GM19099 (cell line): ENCODE data around the gene MPZL2.

Experiments used
- POLR2A ChIP-seq: IDR thresholded peaks from 3 replicates; pipeline ENCODE4 v1.6.1; 2011; ENCODE audit warnings: low read depth; ENCODE audit not compliant: insufficient read length; ENCODE audit errors: extremely low read depth

Gene MPZL2

DNA sequence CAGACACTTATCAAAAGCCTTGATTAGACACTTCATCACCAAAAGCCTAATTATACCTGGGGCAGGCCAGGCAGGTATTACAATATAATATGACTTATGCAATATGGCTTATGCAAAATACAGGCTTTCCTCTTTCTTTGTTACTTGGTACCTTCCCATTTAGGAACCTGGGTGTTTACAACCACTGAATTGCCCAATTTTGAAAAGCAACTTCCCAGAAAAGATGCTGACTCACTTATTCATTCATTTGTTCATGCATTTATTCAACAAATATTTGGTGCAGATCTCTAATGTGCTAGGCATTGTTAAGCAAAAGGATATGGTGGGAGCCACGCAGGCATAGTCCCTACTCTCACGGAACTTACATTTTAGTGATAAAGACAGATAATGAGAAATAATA, 25.7 kb downstream of the MPZL2 start:
- no peak for TF ChIP-seq POLR2A

DNA sequence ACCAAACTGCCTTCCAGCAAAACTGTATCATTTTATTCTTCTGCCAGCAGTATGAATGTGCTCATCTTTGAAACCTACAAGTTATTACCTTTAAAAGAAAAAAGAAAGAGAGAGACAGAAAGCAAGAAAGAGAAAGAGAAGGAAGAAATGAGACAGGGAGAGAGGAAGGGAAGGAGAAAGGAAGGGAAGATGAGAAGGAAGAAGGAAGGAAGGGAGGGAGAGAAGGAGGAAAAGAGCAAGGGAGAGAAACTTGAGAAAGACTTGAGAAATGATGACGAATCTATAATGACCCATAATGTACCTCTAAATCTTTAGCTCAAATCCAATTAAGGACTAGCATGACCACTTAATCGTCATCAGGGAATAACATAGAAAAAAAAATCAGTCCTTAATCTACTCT, 27.9 kb downstream of the MPZL2 start:
- TF ChIP-seq POLR2A = no peak

DNA sequence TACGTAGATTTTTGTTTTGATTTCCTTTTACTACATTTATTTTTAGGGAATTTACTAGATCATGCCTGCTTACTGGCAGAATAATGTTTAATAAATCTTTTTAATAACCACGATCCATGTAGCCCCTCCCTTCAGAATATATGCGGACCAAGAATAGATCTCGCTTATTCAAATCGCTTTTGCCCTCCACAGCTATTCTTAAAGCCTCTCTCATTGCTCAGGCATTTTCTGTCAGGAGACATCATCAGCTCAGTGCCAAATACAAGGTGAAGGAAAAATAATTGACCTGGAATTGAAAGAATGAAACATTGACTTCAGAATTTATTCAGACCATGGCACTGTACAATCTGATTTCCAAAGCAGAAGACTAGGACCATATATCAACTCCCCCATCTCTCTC, 29.3 kb downstream of the MPZL2 start:
- TF ChIP-seq POLR2A = no peak

DNA sequence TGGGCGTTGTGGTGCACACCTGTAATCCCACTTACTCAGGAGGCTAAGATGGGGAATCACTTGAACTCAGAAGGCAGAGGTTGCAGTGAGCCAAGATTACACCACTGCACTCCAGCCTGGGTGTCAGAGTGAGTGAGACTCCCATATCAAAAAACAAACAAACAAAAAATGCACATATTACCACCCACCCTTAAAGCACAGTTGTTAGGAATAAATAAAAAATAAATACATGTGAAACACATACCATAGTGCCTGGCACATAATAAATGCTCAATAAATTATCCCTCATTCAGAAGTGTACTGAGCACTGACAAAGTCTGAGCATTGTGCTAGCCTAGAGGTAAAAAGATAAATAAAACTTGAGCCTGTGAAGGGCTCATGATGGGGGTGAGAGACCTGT, 30.2 kb downstream of the MPZL2 start:
- TF ChIP-seq POLR2A = no peak

DNA sequence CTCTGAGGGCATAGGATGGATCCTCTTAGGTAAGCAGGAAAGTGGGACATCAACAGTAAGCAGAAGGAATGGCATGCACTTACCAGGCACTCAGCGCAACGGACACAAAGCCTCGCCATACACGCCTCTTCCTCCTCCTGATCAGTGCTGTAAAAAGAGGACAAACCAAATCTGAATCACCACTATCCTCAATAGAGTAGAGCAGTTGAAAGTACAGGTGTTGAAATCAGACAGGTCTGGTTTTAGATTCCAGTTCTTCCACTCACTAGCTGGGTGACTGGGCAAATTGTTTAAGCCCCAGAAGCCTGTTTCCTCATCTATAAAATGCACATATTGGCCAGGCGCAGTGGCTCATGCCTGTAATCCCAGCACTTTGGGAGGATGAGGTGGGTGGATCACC, 30.7 kb downstream of the MPZL2 start:
- TF ChIP-seq POLR2A = no peak

DNA sequence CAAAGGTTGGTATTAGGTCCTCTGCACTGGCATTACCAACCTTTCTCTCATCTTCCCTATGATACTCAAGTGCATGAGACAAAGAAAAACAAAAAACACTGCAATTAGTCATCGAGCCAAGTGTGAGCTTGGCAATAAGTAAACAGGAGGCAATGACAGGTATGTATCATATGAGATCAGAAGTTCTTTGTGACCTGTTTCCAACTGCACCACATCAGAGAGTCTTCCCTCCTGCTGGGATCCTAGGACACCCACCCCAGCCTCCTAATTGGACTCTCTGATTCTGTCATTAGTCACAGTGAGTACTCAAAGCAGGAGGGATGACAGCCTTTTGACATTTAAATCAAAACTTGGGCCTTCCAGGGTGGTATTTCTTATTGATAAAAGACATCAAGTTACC, 31.4 kb downstream of the MPZL2 start:
- no peak for TF ChIP-seq POLR2A

DNA sequence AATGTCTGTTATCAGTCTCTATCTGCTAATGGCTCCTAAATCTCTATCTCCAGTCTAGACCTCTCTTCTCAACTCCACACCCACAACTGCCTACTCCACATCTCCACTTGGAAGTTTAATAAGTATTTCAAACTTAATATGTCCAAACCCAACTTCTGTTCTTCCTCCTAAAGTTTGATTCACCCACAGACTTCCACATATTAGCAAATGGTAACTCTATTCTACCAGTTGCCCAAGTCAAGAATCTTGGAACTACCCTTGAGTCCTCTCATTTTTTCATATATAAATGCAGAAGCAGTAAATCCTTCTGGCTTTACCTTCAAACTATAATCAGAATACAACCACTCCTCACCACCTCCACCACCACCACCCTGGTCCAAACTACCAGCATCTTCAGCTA, 32.6 kb downstream of the MPZL2 start:
- TF ChIP-seq POLR2A = no peak

DNA sequence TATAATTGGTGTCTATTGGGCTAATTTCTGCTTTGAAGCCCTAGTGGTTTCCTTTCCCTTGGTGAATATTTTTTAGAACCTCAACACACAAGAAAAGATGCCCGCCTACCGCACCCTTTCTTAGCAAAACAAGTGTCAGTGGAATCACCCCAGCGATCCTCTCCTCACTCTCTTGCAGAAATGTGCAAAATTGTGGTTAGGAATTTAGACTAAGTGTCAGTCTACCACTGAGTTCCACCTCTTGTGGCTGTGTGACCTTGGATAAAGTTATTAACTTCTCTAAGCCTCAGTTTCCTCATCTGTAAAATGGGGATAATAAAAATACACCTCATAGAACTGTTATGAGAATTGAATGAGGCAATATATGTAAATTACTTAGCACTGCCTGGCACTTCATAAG, 34.0 kb downstream of the MPZL2 start:
- TF ChIP-seq POLR2A = no peak

DNA sequence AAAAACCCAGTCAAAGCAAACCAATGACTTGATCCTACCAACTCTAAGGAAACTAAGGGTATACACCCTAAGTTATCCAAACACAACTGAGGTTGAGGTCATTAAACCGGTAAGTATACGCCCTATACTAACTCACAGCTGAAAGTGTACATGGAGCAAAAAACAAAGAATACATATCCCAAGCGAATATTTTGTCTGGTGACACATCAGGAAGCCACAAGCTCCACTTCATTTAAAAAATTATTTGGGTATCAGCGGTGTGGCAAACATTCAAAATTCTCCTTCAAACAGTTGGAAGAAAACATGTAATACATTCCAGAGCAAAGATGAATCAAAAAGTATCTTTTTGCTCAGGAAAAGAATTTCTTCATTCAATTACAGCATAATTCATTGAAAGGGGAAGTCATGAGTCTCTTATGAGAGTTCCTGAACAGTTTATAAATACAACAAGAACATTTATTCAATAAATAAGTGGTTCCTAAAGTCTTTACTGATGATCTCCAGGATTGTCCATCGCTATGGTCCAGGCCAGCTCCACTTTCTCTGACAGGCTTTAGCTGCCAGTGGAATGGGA, 34.7 kb downstream of the MPZL2 start:
- TF ChIP-seq POLR2A = no peak

DNA sequence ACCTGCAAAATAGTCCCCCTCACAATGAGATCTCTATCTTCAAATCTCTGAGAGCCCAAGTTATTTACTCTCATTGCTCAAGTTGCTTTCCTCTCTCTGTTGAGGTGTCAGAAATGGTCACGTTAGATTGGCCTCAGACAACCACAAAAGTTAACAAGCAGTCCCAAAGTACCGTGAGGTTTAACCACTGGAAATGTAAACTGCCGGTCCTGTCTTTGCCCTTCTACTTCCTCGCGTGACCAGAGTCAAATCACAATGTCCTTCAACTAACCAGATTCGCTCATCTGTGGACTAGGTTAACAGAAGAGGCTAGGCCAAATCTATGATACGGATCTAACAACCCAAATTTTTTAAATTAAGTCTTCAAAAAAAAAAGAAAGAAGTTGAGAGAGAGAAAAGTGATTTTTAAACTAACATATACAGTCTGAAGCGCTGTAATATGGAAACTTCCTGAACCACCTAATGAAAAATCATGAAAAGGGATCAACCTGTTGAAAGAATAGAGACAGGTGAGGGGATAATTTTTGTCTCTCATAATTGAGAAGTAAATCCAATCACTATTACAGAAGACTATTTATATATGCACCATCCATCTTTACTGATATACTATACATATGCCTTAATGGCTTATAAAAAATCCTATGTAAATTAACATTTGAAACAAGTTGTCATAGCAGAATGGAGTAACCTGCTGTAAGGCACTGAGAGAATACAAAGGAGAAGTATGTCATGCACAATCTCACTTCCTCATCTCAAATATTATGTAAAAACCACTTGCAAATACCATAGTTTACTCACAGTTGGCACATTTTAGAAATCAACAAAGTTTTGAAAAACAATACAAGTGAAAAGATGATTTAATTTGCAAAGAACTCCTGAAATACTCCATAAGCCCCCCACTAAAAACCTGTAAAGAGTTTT, 36.0 kb downstream of the MPZL2 start:
- no peak for TF ChIP-seq POLR2A

DNA sequence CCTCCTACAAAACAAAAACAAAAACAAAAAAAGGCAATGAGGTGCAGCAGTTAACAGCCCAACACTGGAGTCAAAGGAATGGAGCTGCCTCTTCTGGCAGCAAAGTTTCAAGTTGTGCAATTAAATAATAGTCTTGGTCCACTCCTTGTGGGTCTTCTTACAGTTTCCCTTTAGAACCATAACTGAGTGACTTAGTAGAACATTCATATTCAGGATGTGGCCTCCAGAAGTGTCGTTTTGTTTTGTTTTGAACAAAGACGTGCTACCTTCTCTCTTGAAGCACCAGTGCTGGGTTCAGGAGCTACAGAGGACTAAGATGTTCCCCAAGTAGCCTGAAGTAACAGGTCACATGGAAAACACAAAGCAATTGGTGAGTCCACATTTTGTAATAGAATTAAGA, 37.3 kb downstream of the MPZL2 start:
- no peak for TF ChIP-seq POLR2A

DNA sequence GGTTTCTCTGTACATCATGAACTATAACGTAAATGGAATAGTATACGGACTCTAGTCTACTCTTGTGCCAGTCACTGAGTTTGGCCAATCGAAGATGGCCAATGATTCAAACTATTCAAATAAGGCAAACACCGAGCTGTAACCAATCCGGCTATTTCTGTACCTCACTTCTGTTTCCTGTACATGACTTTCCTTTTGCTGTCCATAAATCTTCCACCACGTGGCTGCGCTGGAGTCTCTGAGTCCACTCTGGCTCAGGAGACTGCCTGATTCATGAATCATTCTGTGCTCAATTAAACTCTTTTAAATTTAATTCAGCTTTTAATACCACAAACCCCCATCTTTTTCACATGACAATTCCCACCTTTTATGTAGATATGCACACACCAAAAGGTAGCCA, 37.8 kb downstream of the MPZL2 start:
- TF ChIP-seq POLR2A = no peak

DNA sequence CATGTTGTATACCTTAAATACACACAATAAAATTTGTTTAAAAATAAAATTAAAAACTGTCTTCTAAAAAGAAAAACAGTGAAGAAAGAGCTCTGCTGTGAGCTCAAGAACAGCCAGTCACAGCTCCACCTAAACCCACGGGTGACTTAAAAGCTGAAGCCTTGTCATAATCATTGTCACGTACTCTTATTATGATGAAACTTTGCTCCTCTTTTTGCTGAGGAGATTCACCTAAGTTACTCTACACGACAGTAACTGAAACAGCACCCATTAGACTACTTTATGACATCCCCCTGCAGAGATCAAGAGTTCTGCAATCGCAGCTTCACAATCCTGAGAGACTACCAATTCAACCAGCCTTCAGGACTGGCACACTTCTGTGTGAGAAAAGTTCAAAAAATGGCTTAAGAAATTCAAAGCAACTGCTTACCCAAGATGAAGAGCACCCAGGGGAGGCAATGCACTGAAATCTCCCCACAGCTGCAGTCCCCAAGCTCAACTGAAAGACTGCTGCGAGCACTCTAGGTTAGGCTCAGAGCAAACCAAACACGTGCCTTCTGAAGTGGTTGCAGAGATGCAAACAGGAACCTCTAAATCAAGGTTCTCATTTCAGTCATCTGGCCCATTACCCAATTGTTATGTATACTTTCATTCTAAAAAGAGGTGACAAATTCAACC, 39.4 kb downstream of the MPZL2 start, which contains the start of gene JAML:
TSS of gene JAML (minus strand) at position 501 of the 678 bp plus-strand sequence. CDS start 10,145 bp downstream, outside the sequence.
- no peak for TF ChIP-seq POLR2A

DNA sequence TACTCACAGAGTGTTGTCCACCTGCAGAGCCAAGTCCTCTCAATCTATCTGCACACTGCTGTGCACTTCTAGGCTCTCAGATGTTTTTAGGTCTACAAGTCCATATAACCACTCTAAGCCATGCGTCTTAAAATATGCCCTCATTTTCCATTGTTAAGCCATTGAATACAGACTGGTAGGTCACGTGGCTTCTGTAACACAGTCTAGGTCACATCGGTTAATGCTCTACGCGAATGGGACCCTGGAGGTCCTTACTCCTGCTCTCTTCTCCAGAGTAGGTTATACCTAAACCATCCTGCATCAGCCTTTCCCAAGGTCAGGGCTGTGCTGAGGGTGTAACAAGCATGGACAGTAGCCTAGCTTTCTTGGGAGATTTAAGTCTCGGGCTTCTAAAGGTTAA, 40.1 kb downstream of the MPZL2 start:
- no peak for TF ChIP-seq POLR2A

DNA sequence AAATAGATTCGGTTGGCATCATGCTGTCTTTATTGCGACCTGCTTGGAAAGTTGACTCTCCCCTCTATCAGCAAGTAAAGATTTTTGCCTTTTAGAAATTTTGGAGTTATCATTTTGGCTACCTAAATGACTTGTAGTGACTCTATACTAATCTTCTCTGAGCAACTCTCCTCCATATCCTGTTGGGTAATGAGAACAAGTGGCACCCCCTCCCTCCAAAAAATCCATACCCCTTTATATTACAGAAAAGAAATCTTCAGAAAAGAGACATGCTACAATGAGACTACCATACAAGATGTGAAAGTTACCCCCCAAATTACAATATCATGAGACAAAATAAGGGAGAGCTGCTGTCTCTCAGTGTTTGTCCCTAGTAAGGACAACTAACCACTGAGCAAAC, 40.5 kb downstream of the MPZL2 start:
- no peak for TF ChIP-seq POLR2A

DNA sequence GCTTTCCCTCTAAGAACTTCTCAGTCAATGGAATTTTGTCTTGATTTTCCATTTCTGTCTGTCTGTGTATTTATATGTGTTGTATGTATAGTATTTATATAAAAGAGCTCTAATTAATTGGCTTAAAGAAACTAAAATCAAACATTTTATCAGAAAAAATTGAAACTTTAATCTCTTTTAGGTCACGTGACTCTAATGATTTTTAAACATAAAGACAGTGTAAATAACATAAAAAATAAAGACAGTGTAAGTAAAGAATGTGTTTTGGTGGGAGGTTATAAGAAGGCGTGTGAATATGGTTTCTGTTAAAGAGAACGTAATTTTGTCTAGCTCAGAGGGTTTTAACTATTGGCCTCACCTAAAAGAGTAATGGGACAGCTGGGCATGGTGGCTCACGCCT, 41.7 kb downstream of the MPZL2 start:
- no peak for TF ChIP-seq POLR2A

DNA sequence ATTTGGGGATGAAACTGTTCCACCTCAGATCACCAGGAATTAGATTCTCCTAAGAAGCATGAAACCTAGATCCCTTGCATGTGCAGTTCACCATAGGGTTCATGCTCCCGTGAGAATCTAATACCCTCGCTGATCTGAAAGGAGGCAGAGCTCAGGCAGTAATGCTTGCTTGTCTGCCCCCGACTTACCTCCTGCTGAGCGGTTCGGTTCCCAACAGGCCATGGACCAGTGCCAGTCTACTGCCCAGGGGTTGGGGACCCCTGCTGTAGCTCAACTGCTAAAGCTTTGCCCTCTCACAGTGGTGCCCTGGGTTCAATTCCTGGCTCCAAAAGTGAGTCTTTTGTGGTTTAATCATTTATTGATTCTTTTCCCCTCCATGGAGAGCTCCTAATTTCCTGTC, 42.7 kb downstream of the MPZL2 start:
- no peak for TF ChIP-seq POLR2A

DNA sequence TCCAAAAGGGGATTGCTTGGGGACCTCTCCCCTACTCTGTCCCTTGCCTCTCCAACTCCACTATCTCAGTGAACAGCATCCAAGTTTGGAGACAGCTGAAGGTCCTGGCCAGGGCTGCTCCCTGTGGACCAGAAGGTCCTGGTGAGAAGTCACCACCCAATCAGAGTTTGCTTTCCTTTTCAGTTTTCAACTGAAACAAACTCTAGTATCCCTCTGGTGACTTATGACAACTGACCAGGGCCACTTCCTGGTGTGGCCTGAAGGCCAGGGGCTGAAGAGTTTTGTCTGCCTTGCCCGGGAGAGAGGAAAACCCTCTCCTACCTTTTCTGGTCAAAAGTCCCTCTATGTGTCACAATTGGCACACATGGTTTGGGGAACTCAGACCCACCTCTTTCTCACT, 44.4 kb downstream of the MPZL2 start:
- TF ChIP-seq POLR2A = no peak
